ENCODE measurements around the gene TMEM86B. TPM values are rescaled to one million over a fixed set of nuclear protein-coding genes. Genes with fewer than 3 reads are reported as not detected.

The TMEM86B gene
- polyA plus RNA-seq, 1 donor from 2014 or later = 2.3 TPM

GRCh38 chr19:55178781-55179599 lies 49.6 kb downstream of the TMEM86B start:
- Histone ChIP-seq H2AFZ (ENCODE audit: low read depth, low read length) (peak overlapping the region; percentile 66), H3K9me2 (ENCODE audit: insufficient read depth, low read length) (no peaks in the 10 kb centered on the region), H3K27me3 (ENCODE audit: insufficient read depth, low read depth, low read length) (peaks cover 27% of the 10 kb centered on the region), H3K9ac (ENCODE audit: low read length) (peak overlapping the region; percentile 99), H4K20me1 (ENCODE audit: insufficient read depth) (no peaks in the 10 kb centered on the region), H3K36me3 (ENCODE audit: insufficient read depth, low read length) (peaks cover 7% of the 10 kb centered on the region), H3K9me3 (ENCODE audit: low read length) (no peaks in the 10 kb centered on the region), H3K27ac (ENCODE audit: low read length) (peak overlapping the region; percentile 98), H3F3A (ENCODE audit: insufficient read depth, low read length, poor library complexity, severe bottlenecking) (no peaks in the 10 kb centered on the region), H3K4me2 (ENCODE audit: low read length) (peak overlapping the region; percentile 69), H3K4me3 (ENCODE audit: low read length) (peak overlapping the region; percentile 78), H3K79me2 (replicated peaks; ENCODE audit: insufficient read depth, low read length) (peaks cover 4% of the 10 kb centered on the region)
- TF ChIP-seq RAD21 (conservative IDR thresholded peaks at IDR 0.05) (no peak), CTCF (IDR thresholded peaks at IDR 0.05; ENCODE audit: poor library complexity, severe bottlenecking) (no peak), POLR2AphosphoS5 (IDR thresholded peaks at IDR 0.05) (peak; percentile 85), EP300 (conservative IDR thresholded peaks at IDR 0.05; ENCODE audit: poor library complexity, severe bottlenecking) (peak; percentile 71), SMC3 (conservative IDR thresholded peaks at IDR 0.05; ENCODE audit: poor library complexity) (peak; percentile 53), TAF1 (IDR thresholded peaks at IDR 0.05; ENCODE audit: low read depth) (peak; percentile 38), EZH2 (IDR thresholded peaks at IDR 0.05; ENCODE audit: borderline replicate concordance, insufficient read depth, low read length, poor library complexity, severe bottlenecking) (no peak), MXI1 (conservative IDR thresholded peaks at IDR 0.05; ENCODE audit: poor library complexity, severe bottlenecking) (peak; percentile 98), REST (IDR thresholded peaks at IDR 0.05; ENCODE audit: borderline replicate concordance) (peak; percentile 34)

Small RNA genes lying within 50 kb of the gene (small RNA-seq; reads per million reads assigned to genes)
- gene MIR6802 = 0 to 3.0 (median 0) reads per million in 3 experiments
- 0 to 0.58 (median 0.56) reads per million in 3 experiments for gene MIR6803
- 0 to 1.2 (median 0.39) reads per million in 3 experiments for gene MIR6804

Other genes with a start within 250 kb of the TMEM86B start
- 0.31 TPM in 1 of 2 replicates, not detected in the other for gene GP6, start 190.5 kb downstream of the TMEM86B start, polyA plus RNA-seq
- gene RDH13, start 165.6 kb downstream of the TMEM86B start, polyA plus RNA-seq = 9.8 and 14.2 TPM in 2 replicates
- 25.5 and 28.0 TPM in 2 replicates for gene EPS8L1, start 152.9 kb downstream of the TMEM86B start, polyA plus RNA-seq
- gene PPP1R12C, start 111.1 kb downstream of the TMEM86B start, polyA plus RNA-seq = 109 and 137 TPM in 2 replicates
- 4.0 and 6.2 TPM in 2 replicates for gene TNNT1, start 79.6 kb downstream of the TMEM86B start, polyA plus RNA-seq
- gene TNNI3, start 71.0 kb downstream of the TMEM86B start, polyA plus RNA-seq = 22.5 and 22.6 TPM in 2 replicates
- 0.38 and 2.2 TPM in 2 replicates for gene DNAAF3, start 62.1 kb downstream of the TMEM86B start, polyA plus RNA-seq
- gene SYT5, start 48.5 kb downstream of the TMEM86B start, polyA plus RNA-seq = 210 and 237 TPM in 2 replicates
- 0.54 and 0.56 TPM in 2 replicates for gene PTPRH, start 19.3 kb downstream of the TMEM86B start, polyA plus RNA-seq
- gene PPP6R1, start 30.3 kb upstream of the TMEM86B start, polyA plus RNA-seq = 20.0 and 33.0 TPM in 2 replicates
- gene HSPBP1, start 51.3 kb upstream of the TMEM86B start, polyA plus RNA-seq = 61.1 and 86.8 TPM in 2 replicates
- gene BRSK1, start 55.2 kb upstream of the TMEM86B start, polyA plus RNA-seq = 213 and 244 TPM in 2 replicates
- gene TMEM150B, start 96.6 kb upstream of the TMEM86B start, polyA plus RNA-seq = not detected in 2 replicates
- gene KMT5C, start 111.1 kb upstream of the TMEM86B start, polyA plus RNA-seq = 50.9 and 72.1 TPM in 2 replicates
- gene COX6B2, start 126.0 kb upstream of the TMEM86B start, polyA plus RNA-seq = 0.17 TPM in 1 of 2 replicates, not detected in the other
- gene GARIN5B, start 134.5 kb upstream of the TMEM86B start, polyA plus RNA-seq = not detected in 2 replicates
- 0.62 and 1.7 TPM in 2 replicates for gene IL11, start 141.7 kb upstream of the TMEM86B start, polyA plus RNA-seq
- gene TMEM190, start 148.1 kb upstream of the TMEM86B start, polyA plus RNA-seq = not detected in 2 replicates
- not detected in 2 replicates for gene TMEM238, start 155.5 kb upstream of the TMEM86B start, polyA plus RNA-seq
- gene RPL28, start 157.2 kb upstream of the TMEM86B start, polyA plus RNA-seq = 135 and 195 TPM in 2 replicates
- gene UBE2S, start 179.0 kb upstream of the TMEM86B start, polyA plus RNA-seq = 119 and 188 TPM in 2 replicates
- 4.5 and 7.1 TPM in 2 replicates for gene SHISA7, start 214.5 kb upstream of the TMEM86B start, polyA plus RNA-seq
- 47.7 and 48.1 TPM in 2 replicates for gene ISOC2, start 232.9 kb upstream of the TMEM86B start, polyA plus RNA-seq
- 0.19 and 3.0 TPM in 2 replicates for gene C19orf85, start 236.0 kb upstream of the TMEM86B start, polyA plus RNA-seq
- gene ZNF628, start 247.9 kb upstream of the TMEM86B start, polyA plus RNA-seq = 0.37 and 0.68 TPM in 2 replicates

Measured in neural cell (in vitro differentiated cells).